ENCODE results near the gene FIGNL2. TPM values are rescaled to one million over a fixed set of nuclear protein-coding genes. Genes with fewer than 3 reads are reported as not detected.

The FIGNL2 gene
- polyA plus RNA-seq, 1 experiment: 0.26 TPM

- ChIA-PET CTCF (no interaction called here), POLR2A (no interaction called here)
- no peak for DNase-seq (ENCODE audit: low read depth, low spot score)
- Histone ChIP-seq H3K4me3 (ENCODE audit: low read depth, low read length) (peak overlapping the region; percentile 61), H3K27me3 (ENCODE audit: control insufficient read depth, insufficient read depth, low read length) (peaks cover 50% of the 10 kb centered on the region), H3K27ac (ENCODE audit: low read depth, low read length) (no peak overlapping the region), H3K9me3 (ENCODE audit: control insufficient read depth, insufficient read depth, low read length) (peaks cover 3% of the 10 kb centered on the region; the same call in 1 of the 2 replicates)
- TF ChIP-seq CTCF (IDR thresholded peaks at IDR 0.05; ENCODE audit: low read depth, low read length): no peak
These were observed 734 bp downstream of the FIGNL2 start for GRCh38 chr12:51847643-51848325.

- peaks cover 54% of the 10 kb centered on the region for H3K27me3 ChIP-seq (ENCODE audit: control insufficient read depth, insufficient read depth, low read length)
- H3K4me3 ChIP-seq (ENCODE audit: low read depth, low read length): peak overlapping the region; percentile 61
- H3K27ac ChIP-seq (ENCODE audit: low read depth, low read length): peak overlapping the region; percentile 21
- DNase-seq (ENCODE audit: low read depth, low spot score): no peak
- H3K9me3 ChIP-seq (ENCODE audit: control insufficient read depth, insufficient read depth, low read length): peaks cover 3% of the 10 kb centered on the region; the same call in 1 of the 2 replicates
- POLR2A ChIA-PET: no interaction called here
- TF ChIP-seq CTCF (IDR thresholded peaks at IDR 0.05; ENCODE audit: low read depth, low read length): no peak
- CTCF ChIA-PET: interaction anchor here (0.7 kb wide), 1 partner anchor 29 kb away, joined by 3 read pairs; no protein-coding TSS in a partner anchor
These were observed 1.4 kb downstream of the FIGNL2 start for GRCh38 chr12:51846911-51847642.

GRCh38 chr12:51846271-51846691 is 2.2 kb downstream of the FIGNL2 start:
- TF ChIP-seq CTCF (IDR thresholded peaks at IDR 0.05; ENCODE audit: low read depth, low read length): no peak
- H3K27ac ChIP-seq (ENCODE audit: low read depth, low read length): no peak overlapping the region
- no peak overlapping the region for H3K4me3 ChIP-seq (ENCODE audit: low read depth, low read length)
- no peak for DNase-seq (ENCODE audit: low read depth, low spot score)
- peaks cover 59% of the 10 kb centered on the region for H3K27me3 ChIP-seq (ENCODE audit: control insufficient read depth, insufficient read depth, low read length)
- ChIA-PET CTCF (interaction anchor here (0.7 kb wide), 1 partner anchor 30 kb away, joined by 3 read pairs; no protein-coding TSS in a partner anchor), POLR2A (interaction anchor here (0.7 kb wide), 1 partner anchor 28 kb away, joined by 7 read pairs; no protein-coding TSS in a partner anchor)
- peaks cover 3% of the 10 kb centered on the region; the same call in 1 of the 2 replicates for H3K9me3 ChIP-seq (ENCODE audit: control insufficient read depth, insufficient read depth, low read length)

- ChIA-PET POLR2A (no interaction called here), CTCF (no interaction called here)
- H3K27ac ChIP-seq (ENCODE audit: low read depth, low read length): no peak overlapping the region
- DNase-seq (ENCODE audit: low read depth, low spot score): no peak
- peaks cover 65% of the 10 kb centered on the region for H3K27me3 ChIP-seq (ENCODE audit: control insufficient read depth, insufficient read depth, low read length)
- no peak for TF ChIP-seq CTCF (IDR thresholded peaks at IDR 0.05; ENCODE audit: low read depth, low read length)
- H3K9me3 ChIP-seq (ENCODE audit: control insufficient read depth, insufficient read depth, low read length): peaks cover 3% of the 10 kb centered on the region; the same call in 1 of the 2 replicates
- H3K4me3 ChIP-seq (ENCODE audit: low read depth, low read length): no peak overlapping the region
These were observed 3.0 kb downstream of the FIGNL2 start for GRCh38 chr12:51845482-51845881.

GRCh38 chr12:51844854-51845253 is 3.7 kb downstream of the FIGNL2 start:
- POLR2A ChIA-PET: no interaction called here
- CTCF ChIA-PET: no interaction called here
- Histone ChIP-seq H3K4me3 (ENCODE audit: low read depth, low read length) (no peak overlapping the region), H3K9me3 (ENCODE audit: control insufficient read depth, insufficient read depth, low read length) (peaks cover 3% of the 10 kb centered on the region; the same call in 1 of the 2 replicates), H3K27ac (ENCODE audit: low read depth, low read length) (no peak overlapping the region), H3K27me3 (ENCODE audit: control insufficient read depth, insufficient read depth, low read length) (peaks cover 67% of the 10 kb centered on the region)
- DNase-seq (ENCODE audit: low read depth, low spot score): no peak
- TF ChIP-seq CTCF (IDR thresholded peaks at IDR 0.05; ENCODE audit: low read depth, low read length): no peak

Data from AG04450 (cell line).